ENCODE data around the gene TCL1B.
A peak's percentile ranks its signal among the peaks of the same experiment; 100 is the strongest.
"Not testable (repeated sequence)": the region's sequence is repeated elsewhere in the genome, so short reads cannot be mapped to it uniquely, and the experiment has no call there.

Gene TCL1B, protein sequence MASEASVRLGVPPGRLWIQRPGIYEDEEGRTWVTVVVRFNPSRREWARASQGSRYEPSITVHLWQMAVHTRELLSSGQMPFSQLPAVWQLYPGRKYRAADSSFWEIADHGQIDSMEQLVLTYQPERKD

GRCh38 chr14:95685978-95686922 lies at the start of gene TCL1B:
Gene TCL1B, plus strand, starts transcription at chr14:95686426. Its CDS starts 42 bp downstream, at chr14:95686468.
- no peak for DNase-seq (ENCODE audit: low spot score)

DNA sequence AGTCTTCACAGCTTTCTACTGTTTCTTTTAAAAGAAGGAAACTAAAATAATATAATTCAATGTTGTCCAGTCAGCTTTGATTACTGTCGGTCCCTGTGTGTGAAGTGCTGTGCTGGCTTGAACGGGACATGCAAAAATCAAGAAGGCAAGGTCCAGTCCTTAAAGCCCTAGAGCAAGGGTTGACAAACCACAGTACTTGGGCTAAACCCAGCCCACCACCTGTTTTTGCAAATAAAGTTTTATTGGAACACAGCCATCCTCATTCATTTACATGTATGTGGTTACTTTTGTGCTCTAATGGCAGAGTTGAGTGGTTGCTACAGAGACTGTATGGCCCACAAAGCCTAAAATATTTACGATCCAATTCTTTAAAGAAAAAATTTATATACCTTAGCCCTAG lies 41.2 kb upstream of the TCL1B start:
- DNase-seq (ENCODE audit: low spot score), result no peak

DNA sequence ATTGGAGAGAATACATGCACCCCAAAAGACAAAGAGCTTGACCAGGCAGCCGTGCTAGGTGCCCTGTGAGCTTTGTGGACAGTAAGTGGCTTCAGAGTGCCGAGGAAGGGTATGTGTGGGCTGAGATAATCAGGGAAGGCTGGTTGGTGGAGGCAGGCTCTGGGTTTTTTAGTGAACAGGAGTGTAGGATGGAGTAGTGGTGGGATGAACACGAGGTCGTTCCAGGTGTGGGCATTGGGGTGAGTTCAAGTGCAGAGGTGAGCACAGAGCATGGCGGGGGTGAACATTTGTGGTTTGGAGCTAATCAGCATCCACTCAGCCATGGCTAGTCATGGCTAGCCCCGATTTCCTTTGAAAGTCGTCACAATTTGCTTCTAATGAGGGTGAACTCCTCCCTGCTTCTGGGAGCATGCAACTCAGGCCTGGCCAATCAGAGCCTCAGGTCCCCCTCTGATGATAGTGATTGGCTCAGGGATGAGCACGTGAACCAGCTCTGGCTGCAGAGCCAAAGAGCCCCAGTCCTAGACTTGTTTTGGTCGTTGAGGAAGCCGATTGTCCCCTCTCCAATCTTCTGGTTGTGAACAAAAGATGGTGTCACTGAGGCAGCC lies 40.7 kb upstream of the TCL1B start:
- no peak for DNase-seq (ENCODE audit: low spot score)

GRCh38 chr14:95647926-95648325 lies 38.3 kb upstream of the TCL1B start:
- no peak for DNase-seq (ENCODE audit: low spot score)

DNA sequence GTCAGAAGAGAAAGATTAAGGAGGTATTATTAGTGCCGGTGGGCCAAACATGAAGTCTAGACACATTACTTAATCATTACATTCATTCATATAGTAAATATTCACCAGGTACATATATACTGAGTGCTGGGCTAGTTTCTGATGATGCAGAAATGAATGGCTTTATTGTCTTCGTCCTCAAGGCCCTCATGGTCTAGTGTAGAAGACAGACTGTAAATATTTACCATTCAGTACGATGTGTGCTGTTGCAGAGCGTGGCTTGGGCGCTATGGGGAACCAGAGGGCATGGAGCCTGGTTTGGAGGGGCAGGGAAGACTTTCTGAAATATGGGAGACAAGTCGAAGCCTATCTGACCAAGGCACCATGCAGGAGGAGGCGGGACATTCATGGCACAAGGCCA lies 37.0 kb upstream of the TCL1B start:
- DNase-seq (ENCODE audit: low spot score), result no peak

DNA sequence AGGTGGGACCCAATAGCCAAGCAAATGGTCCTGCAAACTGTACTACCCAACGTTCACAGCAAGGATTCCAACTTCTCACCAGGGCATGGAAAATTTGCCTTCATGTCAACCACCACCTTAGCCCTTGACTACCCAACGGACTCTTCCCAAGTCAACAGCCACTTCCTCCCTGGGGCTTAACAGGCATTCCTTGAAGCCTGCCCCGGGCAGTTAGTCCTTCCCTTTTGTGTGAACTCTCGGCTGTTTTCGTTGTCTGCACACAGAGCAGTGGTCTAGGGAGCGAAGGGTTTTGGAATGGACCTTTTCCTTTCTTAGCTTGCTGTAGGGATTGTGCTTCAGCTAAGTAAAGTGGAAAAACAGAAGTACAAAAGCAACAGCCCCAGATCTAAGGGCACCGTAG lies 35.2 kb upstream of the TCL1B start:
- DNase-seq (ENCODE audit: low spot score), result no peak

DNA sequence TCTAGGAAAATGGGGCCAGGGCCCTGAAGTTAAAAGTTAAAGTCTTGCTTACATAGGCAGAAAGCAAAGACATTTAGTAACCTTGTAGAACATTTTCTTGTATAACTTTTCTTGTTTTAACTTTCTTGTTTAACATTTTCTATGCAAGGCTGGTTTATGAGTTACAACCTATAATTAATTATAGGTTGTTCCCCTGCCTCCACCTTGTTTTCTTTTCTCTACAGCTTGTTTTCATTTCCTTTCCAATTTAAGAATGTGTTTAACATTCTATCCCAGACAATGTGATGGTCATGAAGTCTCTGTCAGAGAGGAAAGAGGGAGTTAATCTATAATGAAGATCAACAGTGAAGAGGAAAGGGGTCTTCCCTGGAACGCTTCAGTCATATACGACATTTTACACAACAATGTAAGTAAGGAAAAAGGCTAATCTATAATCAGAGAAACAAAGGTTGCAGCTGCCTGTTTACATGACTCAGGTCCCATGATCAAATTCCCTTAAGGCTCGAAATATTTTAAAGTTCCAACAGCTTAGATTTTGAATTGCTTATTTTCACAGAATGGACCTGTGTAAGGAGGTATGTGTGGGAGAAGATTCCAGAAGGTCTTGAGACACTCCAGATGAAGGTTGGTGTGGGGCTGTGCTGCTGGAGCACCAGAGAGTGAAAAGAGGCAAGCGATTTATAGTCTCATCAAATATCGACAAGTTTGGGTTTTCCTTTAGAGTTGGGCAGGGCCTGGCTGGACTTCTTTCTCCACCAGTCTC lies 34.2 kb upstream of the TCL1B start:
- no peak for DNase-seq (ENCODE audit: low spot score)

GRCh38 chr14:95652690-95653089 lies 33.5 kb upstream of the TCL1B start:
- no peak for DNase-seq (ENCODE audit: low spot score)

- no peak for DNase-seq (ENCODE audit: low spot score)
Measured at GRCh38 chr14:95655461-95655860, 30.8 kb upstream of the TCL1B start.

GRCh38 chr14:95656634-95657033 lies 29.6 kb upstream of the TCL1B start:
- DNase-seq (ENCODE audit: low spot score), result no peak

DNA sequence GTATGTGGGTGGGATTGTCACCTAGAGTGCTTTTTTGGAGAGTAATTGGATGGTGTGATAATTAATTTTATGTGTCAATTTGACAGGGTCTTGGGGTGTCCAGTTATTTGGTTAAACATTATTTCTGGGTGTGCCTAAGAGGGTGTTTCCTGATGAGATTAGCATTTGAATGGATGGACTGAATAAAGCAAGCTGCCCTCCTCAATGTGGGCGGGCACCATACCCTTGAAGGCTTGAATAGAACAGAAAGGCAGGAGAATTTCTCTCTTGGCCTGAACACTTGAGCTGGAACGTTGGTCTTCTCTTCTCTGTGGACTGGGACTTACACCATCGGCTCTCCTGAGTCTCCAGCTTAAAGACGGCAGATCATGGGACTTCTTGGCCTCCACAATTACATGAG lies 28.8 kb upstream of the TCL1B start:
- DNase-seq (ENCODE audit: low spot score), result no peak

DNA sequence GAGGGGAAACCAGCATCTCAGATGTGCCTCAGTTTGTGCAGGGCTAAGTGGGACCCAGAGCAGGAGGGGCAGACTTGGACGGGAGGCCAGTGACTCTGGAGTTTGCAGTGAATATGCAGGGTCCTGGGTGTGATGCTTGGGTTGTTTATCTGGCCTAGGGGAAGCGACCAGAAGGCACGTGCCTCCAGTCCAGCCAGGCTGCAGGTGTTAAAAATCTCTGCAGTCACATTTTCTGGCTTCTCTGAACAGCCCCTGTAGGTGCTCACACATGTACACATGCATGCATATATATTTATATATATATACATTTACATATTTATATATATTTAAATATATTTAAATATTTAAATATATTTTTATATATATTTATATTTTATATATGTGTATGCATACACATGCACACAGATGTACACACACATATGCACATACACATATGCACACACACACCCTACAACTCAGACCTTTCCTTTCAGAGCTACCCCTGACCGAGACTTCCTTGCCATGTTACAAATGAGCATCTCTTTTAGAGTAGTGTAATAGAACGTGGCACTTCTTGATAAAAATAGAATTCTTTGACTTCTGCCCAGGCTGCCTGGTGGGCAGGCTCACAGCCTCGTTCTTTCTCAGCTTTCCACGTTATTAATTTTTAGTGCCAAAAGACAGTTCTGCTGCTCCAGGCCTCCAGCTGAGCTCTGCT lies 26.8 kb upstream of the TCL1B start:
- no peak for DNase-seq (ENCODE audit: low spot score)

GRCh38 chr14:95659990-95660385 lies 26.2 kb upstream of the TCL1B start:
- no peak for DNase-seq (ENCODE audit: low spot score)

DNA sequence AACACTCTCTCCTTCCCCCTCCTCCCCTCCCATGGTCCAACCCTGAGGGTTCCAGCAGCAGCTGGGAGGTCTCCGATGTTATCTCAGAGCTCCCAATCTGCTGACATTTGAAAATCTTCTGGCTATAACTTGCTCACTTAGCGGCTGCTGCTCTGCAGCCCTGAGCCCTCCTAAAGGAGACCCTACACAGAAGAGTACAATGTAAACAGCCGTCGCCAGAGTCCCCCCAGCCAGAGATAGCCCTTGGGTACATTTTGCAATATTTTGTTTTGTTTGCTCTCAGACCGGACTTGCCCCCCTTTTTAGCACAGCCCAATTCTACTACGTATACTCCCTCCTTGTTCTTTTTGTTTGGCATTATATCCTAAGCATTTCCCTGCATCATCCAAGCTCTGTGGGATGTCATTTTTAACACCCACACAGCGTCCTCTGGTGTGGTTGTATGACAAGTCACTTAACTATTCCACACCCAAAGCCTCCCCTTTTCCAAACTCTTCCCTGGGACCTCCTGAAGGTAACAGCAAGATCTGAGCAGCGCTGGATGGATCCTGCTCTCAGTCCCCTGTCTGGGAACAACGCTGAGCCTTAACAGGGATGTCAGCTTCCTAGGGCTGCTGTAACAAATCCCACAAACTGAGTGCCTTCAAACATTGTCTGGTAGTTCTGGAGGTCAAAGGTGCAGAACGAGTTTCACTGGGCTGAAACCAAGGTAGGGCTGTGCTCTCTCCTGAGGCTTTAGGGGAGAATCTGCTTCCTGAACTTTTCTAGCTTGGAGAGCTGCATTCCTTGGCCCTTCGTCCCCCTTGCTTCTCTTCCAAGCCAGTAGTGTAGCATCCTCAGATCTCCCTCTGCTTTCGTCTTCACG lies 25.3 kb upstream of the TCL1B start:
- DNase-seq (ENCODE audit: low spot score), result peak; percentile 35

- DNase-seq (ENCODE audit: low spot score), result no peak
Measured at GRCh38 chr14:95662376-95663186, 23.6 kb upstream of the TCL1B start.

GRCh38 chr14:95663226-95663797 lies 22.9 kb upstream of the TCL1B start:
- DNase-seq (ENCODE audit: low spot score), result no peak

GRCh38 chr14:95664066-95664465 lies 22.2 kb upstream of the TCL1B start:
- no peak for DNase-seq (ENCODE audit: low spot score)

DNA sequence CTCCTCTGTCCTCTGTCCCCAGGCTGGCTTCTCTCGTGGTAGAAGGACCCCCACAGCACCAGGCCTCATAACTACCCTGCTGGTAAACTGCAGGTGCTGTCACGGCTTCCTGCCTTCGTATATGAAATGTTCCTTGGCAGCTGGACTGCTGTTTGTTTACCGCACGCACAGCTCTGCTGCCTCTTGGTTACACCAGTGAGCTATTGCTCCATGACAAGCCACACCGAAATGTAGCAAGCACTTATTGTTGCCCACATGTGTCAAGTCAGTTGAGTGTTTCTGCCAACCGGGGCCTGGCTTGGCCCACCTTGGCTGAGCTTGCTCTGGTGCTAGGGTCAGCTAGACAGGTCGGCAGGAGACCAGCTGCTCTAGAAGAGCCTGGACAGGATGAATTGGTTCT lies 21.7 kb upstream of the TCL1B start:
- DNase-seq (ENCODE audit: low spot score), result no peak

GRCh38 chr14:95665530-95665929 lies 20.7 kb upstream of the TCL1B start:
- DNase-seq (ENCODE audit: low spot score), result not testable (repeated sequence)

- no peak for DNase-seq (ENCODE audit: low spot score)
Measured at GRCh38 chr14:95666450-95666849, 19.8 kb upstream of the TCL1B start.
